ENCODE results near the gene DSCAML1.

The DSCAML1 gene

GRCh38 chr11:117745346-117745745, 51.7 kb downstream of the DSCAML1 start:
- H3K4me3 ChIP-seq: no peak overlapping the region
- no peak overlapping the region for H3K27ac ChIP-seq

- no peak overlapping the region for H3K27ac ChIP-seq
- H3K4me3 ChIP-seq: no peak overlapping the region
Measured at GRCh38 chr11:117744471-117745150, 52.4 kb downstream of the DSCAML1 start.

GRCh38 chr11:117743121-117743815, 53.7 kb downstream of the DSCAML1 start:
- no peak overlapping the region for H3K4me3 ChIP-seq
- H3K27ac ChIP-seq: no peak overlapping the region

- Histone ChIP-seq H3K27ac (no peak overlapping the region), H3K4me3 (no peak overlapping the region)
Measured at GRCh38 chr11:117738246-117738957, 58.6 kb downstream of the DSCAML1 start.

- no peak overlapping the region for H3K4me3 ChIP-seq
- no peak overlapping the region for H3K27ac ChIP-seq
Measured at GRCh38 chr11:117735350-117735977, 61.6 kb downstream of the DSCAML1 start.

GRCh38 chr11:117734601-117735024, 62.4 kb downstream of the DSCAML1 start:
- Histone ChIP-seq H3K4me3 (no peak overlapping the region), H3K27ac (no peak overlapping the region)

GRCh38 chr11:117733316-117733715, 63.7 kb downstream of the DSCAML1 start:
- Histone ChIP-seq H3K27ac (no peak overlapping the region), H3K4me3 (no peak overlapping the region)

GRCh38 chr11:117731722-117732290, 65.2 kb downstream of the DSCAML1 start:
- H3K27ac ChIP-seq: no peak overlapping the region

GRCh38 chr11:117730208-117730800, 66.7 kb downstream of the DSCAML1 start:
- H3K27ac ChIP-seq: no peak overlapping the region

More at GRCh38 chr11:117731722-117732290, 65.2 kb downstream of the DSCAML1 start:
- no peak overlapping the region for H3K4me3 ChIP-seq

GRCh38 chr11:117725048-117725734, 71.8 kb downstream of the DSCAML1 start:
- no peak overlapping the region for H3K4me3 ChIP-seq
- H3K27ac ChIP-seq: no peak overlapping the region

More at GRCh38 chr11:117730208-117730800, 66.7 kb downstream of the DSCAML1 start:
- H3K4me3 ChIP-seq: no peak overlapping the region

GRCh38 chr11:117724621-117725020, 72.4 kb downstream of the DSCAML1 start:
- Histone ChIP-seq H3K27ac (no peak overlapping the region), H3K4me3 (no peak overlapping the region)

- Histone ChIP-seq H3K27ac (no peak overlapping the region), H3K4me3 (no peak overlapping the region)
Measured at GRCh38 chr11:117724104-117724503, 72.9 kb downstream of the DSCAML1 start.

GRCh38 chr11:117723277-117724024, 73.6 kb downstream of the DSCAML1 start:
- no peak overlapping the region for H3K27ac ChIP-seq

GRCh38 chr11:117722082-117722481, 74.9 kb downstream of the DSCAML1 start:
- H3K4me3 ChIP-seq: no peak overlapping the region
- H3K27ac ChIP-seq: no peak overlapping the region

More at GRCh38 chr11:117723277-117724024, 73.6 kb downstream of the DSCAML1 start:
- no peak overlapping the region for H3K4me3 ChIP-seq

- H3K27ac ChIP-seq: no peak overlapping the region
- no peak overlapping the region for H3K4me3 ChIP-seq
Measured at GRCh38 chr11:117720061-117720511, 76.9 kb downstream of the DSCAML1 start.

GRCh38 chr11:117719480-117719879, 77.5 kb downstream of the DSCAML1 start:
- H3K27ac ChIP-seq: no peak overlapping the region

GRCh38 chr11:117717485-117718314, 79.3 kb downstream of the DSCAML1 start:
- no peak overlapping the region for H3K4me3 ChIP-seq
- no peak overlapping the region for H3K27ac ChIP-seq

More at GRCh38 chr11:117719480-117719879, 77.5 kb downstream of the DSCAML1 start:
- H3K4me3 ChIP-seq: no peak overlapping the region
